HG02759 (cell line): ENCODE measurements around the gene ENOX1.

Experiments
- ATAC-seq: cut with Tn5 transposase; IDR thresholded peaks from one replicate; pipeline ENCODE4 v1.9.1; 2021; ENCODE audit warnings: mild to moderate bottlenecking, moderate library complexity; ENCODE audit not compliant: unreplicated experiment

The ENOX1 gene

GRCh38 chr13:43551897-43552456 is 234.8 kb downstream of the ENOX1 start:
- no peak for ATAC-seq

GRCh38 chr13:43546816-43547215 is 240.0 kb downstream of the ENOX1 start:
- ATAC-seq, result no peak

GRCh38 chr13:43546251-43546650 is 240.5 kb downstream of the ENOX1 start:
- no peak for ATAC-seq

GRCh38 chr13:43545317-43545874 is 241.4 kb downstream of the ENOX1 start:
- no peak for ATAC-seq

- ATAC-seq, result no peak
Measured at GRCh38 chr13:43544631-43545030, 242.1 kb downstream of the ENOX1 start.

GRCh38 chr13:43544011-43544410 is 242.8 kb downstream of the ENOX1 start:
- no peak for ATAC-seq

DNA sequence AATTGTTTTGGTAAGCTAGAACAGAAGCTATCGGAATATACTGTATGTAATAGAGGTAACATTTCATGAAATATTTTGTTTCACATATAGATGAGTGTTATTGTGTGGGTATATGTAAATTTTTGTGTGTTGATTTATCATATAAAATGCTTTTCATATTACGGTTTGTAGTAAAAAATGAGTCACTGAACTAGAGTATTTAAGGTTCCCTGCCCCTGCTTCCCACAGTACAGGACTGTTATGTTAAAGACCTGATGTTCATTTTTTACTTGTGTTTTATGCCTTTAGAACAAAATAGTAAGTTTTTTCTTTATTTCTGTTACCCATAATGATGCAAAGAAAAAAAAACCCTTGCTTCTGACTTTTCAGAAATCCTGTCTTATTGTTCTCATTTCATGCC is 243.4 kb downstream of the ENOX1 start:
- no peak for ATAC-seq

DNA sequence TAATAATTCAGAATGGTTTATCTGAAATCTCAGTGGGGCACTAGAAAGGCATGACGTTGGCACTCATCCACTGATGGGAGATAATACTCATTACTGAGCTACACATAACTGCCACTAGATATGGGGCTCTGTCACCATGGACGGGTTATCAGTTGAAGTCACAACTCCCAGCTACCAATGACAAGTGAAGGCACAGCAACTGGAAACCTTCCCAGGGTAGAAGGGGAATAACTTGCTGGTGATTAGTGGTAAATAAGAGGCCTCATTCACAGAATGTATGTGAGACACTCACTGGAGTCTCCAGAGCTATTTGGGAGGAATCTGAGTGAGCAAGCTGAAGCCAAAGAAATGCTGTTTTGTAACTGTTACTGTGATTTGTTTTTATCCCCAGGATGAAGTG is 249.6 kb downstream of the ENOX1 start:
- ATAC-seq, result no peak

GRCh38 chr13:43529796-43530195 is 257.0 kb downstream of the ENOX1 start:
- ATAC-seq, result no peak

GRCh38 chr13:43528992-43529391 is 257.8 kb downstream of the ENOX1 start:
- ATAC-seq, result no peak

- ATAC-seq, result no peak
Measured at GRCh38 chr13:43522788-43523187, 264.0 kb downstream of the ENOX1 start.

DNA sequence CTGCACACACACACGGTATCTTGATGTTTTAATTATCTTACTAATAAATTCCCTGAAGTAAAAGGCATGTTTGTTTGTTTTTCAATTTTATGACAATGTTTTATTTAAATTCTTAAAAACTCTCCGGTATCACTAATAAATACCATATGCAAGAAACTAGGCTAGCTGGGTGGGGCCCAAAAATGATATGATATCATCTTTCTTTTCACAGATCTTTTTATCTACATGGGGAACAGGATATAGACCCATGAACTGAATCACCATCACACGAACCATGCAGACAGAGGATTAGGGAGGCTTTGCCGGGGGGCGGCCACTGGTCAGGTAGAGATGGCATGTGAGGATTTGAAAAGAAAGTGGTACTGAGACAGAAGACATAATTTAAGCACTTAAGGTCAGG is 266.4 kb downstream of the ENOX1 start:
- ATAC-seq, result no peak

DNA sequence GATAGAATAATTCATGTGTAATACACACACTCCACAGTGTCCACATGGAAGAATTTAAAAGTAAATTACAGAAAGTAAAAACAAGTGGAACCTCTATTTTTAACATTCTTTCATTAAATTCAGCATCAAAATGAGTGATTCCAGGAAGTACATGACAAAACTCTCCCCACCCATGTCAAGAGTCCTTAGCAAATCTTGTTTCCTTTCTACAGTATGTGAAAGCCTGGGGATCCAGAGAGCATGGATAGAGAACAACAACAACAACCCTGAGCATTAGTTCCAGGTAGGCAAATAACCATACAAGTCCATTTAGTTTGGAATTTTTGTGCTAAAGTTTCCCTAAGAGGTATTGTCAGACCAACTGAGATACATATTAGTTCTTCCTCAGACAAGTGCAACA is 267.9 kb downstream of the ENOX1 start:
- no peak for ATAC-seq

DNA sequence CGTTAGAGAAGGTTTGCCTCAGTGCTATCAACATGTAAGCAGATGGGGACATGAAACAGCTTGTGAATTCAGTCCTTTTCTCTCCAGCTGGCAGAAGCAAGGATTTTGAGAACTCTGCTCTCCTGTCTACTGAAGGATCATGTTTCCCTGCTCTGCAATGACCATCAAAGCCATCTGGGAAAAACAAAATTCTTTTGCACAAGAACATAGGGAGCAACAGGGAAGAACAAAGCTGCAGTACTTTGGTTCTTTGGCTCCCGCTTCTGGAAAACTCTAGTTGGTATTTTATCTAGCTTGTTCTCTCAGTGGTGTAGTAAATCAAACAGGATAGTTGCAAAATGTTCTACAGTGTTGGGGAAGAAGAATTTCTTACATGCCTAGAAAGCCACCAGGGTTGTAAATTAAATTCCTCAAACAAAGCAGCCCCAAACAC is 270.4 kb downstream of the ENOX1 start:
- ATAC-seq, result no peak

DNA sequence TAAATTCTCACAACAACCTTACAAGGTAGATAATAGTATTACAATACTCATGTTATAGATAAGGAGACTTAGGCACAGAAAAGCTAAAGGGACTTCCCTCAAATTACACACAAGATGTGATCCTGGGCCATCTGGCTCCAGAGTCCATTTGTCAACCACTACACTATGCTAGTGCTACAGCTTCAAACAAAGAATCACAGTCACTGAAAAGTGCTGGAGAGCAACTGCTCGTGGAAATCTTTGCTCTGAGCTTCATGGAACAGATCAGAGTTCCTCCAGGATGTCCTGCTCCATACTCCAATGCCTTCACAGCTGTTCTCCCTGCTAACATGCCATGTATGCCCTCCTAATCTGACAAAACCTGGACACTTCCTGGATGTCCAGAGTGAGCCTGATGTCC is 271.2 kb downstream of the ENOX1 start:
- no peak for ATAC-seq

DNA sequence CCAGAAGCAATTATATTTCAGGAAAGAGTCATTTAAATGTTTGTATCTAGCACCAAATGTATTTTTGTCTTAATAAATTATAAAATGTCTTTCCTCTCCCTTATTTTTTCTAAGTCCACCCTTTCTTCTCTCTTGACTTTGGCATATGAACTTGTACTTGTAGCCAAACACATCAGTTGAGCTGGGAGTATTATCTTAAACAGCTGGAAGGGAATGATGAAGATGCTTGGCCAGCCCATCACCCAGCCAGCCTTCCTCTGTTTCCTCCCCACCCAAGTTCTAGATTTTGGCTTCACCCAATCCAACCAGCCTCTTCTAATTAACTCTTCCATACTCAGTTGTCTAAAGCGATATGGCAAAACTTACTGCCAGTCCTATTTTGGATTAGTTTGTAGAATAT is 272.5 kb downstream of the ENOX1 start:
- no peak for ATAC-seq

- ATAC-seq, result no peak
Measured at GRCh38 chr13:43512221-43512620, 274.6 kb downstream of the ENOX1 start.

- ATAC-seq, result no peak
Measured at GRCh38 chr13:43510956-43511901, 275.5 kb downstream of the ENOX1 start.

DNA sequence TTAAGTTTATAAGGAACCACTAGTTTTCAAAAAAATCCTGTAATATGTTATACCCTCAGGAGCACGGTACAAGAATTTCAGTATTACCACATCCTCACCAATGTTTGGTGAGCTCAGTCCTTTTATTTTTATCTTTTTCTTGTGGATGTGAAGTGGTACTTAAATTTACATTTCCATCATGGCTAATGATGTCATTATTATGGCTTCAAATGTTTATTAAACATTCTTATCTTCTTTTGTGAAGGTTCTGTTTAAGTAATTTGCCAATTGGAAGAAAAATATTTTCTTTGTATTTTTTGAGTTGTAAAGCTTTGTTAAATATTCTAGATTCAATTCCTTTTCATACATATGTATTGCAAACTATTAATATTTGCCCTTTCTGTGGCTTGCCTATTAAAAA is 291.0 kb downstream of the ENOX1 start:
- ATAC-seq, result no peak

- ATAC-seq, result no peak
Measured at GRCh38 chr13:43494206-43494605, 292.6 kb downstream of the ENOX1 start.

GRCh38 chr13:43493496-43494000 is 293.2 kb downstream of the ENOX1 start:
- ATAC-seq, result no peak

DNA sequence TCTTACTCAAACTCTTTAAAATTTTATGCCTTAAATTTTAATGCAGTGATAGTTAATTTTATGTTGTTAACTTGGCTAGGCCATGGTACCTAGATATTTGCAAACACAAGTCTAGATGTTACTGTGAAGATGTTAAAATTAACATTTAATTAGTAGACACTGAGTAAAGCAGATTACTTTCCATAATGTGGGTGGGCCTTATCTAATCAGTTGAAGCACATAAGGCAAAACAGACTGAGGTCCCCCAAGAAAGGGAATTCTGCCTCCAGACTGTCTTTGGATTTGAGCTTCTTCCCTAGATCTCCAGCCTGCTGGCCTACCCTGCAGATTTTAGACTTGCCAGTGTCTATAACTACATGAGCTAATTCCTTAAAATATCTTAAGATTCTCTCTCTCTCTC is 294.0 kb downstream of the ENOX1 start:
- no peak for ATAC-seq
